Epidermal melanocyte (primary cell): Measurements from ENCODE around the gene DOK7.
"Not testable (repeated sequence)": the region's sequence is repeated elsewhere in the genome, so short reads cannot be mapped to it uniquely, and the experiment has no call there.

Experiments used
- DNase-seq: peaks from one replicate; pipeline ENCODE4 v3.0.0; 2011; ENCODE audit warnings: low spot score; ENCODE audit not compliant: insufficient read length

Gene DOK7

GRCh38 chr4:3442460-3442958 lies 20.6 kb upstream of the DOK7 start:
- DNase-seq: no peak

DNA sequence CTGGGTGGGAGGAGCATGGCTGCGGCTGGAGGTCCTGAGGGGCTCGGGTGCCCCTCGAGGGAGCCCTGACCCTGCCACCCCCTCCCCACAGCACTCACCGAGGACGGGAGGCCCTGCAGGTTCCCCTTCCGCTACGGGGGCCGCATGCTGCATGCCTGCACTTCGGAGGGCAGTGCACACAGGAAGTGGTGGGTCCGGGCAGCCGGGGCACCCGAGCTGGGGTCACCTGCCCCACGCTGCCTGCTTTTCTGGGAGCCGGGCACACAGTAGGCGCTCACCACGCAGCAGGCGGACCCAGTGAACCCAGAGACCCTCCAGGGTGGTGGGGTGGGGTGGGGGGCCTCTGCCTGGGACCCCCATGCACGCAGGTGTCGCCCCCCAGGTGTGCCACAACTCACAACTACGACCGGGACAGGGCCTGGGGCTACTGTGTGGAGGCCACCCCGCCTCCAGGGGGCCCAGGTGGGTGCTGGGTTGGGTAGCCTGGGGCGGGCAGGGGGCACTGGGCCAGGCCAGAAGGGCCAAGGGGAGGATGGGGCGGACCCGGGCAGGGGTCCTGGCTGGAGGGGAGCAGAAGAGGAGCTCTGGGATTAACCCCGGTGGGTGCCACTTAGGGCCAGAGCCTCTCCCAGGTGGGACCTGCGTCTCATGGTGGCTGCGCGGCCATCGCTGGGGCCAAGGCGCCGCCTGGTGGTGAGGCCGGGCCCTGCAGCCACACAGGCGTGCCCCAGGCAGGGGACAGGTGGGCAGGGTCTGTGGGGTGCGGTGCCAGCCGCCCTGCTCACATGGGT lies 20.0 kb upstream of the DOK7 start:
- DNase-seq: peak; percentile 68

DNA sequence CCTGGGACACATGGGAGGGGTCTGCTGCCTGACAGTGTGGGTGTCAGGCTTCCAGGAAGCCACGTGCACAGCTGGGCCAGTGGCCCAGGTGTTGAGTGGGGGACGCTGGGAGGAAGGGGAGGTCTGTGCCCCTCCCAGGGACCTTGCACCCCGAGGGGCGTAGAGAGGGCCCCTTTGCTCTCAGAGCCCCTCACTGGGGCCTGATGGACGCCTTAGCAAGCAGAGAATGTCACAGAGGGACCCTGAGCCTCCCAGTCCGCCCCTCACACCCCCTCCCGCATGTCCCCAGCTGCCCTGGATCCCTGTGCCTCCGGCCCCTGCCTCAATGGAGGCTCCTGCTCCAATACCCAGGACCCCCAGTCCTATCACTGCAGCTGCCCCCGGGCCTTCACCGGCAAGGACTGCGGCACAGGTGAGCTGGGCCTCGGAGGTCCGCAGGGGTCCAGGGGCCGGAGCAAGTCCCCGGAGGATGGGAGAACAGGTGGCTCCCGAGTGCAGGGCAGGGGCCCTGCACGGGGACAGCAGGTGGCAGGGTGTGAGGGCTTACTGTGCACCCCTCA lies 19.3 kb upstream of the DOK7 start:
- no peak for DNase-seq

DNA sequence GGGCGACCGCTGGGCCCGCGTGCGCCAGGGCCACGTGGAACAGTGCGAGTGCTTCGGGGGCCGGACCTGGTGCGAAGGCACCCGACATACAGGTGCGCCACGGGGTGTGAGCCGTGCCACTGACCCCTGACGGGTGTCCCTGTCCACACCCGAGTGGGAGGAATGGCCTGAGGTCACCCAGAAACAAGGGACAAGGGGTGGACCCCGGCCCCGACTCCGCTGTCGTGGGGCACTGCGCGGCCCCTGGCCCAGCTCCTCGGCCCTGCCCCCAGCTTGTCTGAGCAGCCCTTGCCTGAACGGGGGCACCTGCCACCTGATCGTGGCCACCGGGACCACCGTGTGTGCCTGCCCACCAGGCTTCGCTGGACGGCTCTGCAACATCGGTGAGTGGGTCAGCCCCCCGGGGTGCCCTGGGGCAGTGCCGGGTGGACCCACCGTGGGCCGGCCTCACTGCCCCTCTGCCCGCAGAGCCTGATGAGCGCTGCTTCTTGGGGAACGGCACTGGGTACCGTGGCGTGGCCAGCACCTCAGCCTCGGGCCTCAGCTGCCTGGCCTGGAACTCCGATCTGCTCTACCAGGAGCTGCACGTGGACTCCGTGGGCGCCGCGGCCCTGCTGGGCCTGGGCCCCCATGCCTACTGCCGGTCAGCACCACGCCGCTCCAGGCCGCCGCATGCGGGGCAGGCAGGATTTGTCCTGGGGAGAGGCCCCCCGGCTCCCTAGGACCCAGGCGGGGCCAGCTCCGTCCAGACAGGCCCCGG lies 18.6 kb upstream of the DOK7 start:
- no peak for DNase-seq

DNA sequence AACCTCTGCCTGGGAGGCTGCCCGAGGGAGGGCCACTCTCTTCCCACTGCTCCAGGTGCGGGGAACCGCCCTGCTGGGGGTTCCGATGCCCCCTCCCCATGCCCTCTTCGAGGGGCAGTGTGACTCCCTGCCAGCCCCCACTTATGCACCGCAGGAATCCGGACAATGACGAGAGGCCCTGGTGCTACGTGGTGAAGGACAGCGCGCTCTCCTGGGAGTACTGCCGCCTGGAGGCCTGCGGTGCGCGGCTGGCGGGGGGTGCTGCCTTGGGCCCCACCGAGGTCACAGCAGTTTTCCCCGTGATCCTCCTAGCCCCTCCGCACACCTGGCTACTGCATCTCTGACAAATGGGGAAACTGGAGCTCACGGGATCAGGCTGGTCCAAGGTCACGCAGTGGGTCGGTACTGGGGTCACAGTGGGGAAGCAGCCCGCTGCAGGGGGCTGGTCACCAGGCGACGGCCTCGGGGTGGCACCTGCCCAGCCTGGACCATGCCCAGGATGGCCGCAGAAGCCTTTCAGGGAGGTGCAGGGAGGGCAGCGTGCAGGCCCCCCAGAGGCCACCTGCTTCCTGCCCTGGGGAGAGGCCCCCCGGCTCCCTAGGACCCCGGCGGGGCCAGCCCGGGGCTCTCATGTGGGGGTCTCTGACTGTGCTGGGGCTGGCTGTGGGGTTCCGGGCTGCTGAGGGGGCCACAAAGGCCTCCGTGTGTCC lies 17.8 kb upstream of the DOK7 start:
- no peak for DNase-seq

GRCh38 chr4:3445829-3446545 lies 17.1 kb upstream of the DOK7 start:
- DNase-seq: no peak

- DNase-seq: no peak
These were observed 16.3 kb upstream of the DOK7 start for GRCh38 chr4:3446631-3447320.

DNA sequence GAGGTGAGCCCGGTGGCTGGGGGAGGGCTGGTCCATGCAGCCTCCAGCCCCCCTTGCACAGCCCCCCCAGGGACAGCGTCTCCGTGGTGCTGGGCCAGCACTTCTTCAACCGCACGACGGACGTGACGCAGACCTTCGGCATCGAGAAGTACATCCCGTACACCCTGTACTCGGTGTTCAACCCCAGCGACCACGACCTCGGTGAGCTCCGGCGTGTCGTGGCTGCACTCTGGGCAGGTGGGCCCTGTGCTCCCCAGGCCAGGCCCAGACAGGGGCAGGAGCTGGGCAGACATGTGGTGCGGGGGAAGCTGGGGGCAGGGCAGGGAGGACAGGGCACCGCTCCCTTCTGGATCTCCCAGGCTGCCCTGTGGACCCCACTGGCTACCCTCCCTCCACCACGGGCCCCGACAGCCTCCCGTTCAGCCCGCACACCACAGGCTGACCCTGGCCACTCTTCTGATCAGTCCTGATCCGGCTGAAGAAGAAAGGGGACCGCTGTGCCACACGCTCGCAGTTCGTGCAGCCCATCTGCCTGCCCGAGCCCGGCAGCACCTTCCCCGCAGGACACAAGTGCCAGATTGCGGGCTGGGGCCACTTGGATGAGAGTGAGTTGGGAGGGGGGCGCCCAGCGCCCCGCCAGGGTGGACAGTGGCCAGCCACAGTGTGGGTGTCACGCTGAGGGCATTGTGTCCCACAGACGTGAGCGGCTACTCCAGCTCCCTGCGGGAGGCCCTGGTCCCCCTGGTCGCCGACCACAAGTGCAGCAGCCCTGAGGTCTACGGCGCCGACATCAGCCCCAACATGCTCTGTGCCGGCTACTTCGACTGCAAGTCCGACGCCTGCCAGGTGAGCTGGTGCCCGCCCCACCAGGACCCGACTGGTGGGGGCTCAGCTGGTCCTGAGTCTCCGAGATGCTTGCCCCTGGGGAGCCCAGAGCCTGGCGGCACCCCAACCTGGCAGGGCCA lies 15.4 kb upstream of the DOK7 start:
- DNase-seq: no peak

DNA sequence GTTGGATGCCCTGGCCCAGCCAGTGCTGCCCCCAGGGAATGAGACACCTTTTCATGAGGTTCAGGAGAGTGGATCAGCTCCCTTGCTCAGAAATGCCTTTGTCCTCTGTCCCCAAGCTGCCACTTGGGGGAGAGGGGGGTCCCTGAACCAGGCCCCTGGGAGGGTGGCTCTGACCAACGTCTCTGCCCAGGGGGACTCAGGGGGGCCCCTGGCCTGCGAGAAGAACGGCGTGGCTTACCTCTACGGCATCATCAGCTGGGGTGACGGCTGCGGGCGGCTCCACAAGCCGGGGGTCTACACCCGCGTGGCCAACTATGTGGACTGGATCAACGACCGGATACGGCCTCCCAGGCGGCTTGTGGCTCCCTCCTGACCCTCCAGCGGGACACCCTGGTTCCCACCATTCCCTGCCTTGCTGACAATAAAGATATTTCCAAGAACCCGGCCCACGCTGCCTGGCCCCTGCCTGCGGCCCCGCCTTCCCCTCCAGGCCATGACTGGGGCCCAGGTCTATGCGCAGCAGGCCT lies 14.0 kb upstream of the DOK7 start:
- no peak for DNase-seq

GRCh38 chr4:3449574-3450534 lies 13.3 kb upstream of the DOK7 start:
- no peak for DNase-seq

DNA sequence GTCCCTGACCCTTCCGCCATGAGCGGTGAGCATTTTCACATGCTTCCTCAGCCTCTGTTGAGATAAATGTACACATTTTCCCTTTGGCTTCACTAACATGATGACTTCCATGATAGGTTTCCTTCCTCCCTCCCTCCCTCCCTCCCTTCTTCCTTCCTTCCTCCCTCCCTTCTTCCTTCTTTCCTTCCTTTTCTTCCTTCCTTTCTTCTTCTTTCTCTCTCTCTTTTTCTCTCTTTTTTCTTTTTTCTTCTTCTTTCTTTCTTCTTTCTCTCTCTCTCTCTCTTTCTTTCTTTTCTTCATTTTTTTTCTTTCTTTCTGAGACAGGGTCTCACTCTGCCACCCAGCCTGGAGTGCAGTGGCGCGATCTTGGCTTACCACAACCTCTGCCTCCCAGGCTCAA lies 12.5 kb upstream of the DOK7 start:
- no peak for DNase-seq

DNA sequence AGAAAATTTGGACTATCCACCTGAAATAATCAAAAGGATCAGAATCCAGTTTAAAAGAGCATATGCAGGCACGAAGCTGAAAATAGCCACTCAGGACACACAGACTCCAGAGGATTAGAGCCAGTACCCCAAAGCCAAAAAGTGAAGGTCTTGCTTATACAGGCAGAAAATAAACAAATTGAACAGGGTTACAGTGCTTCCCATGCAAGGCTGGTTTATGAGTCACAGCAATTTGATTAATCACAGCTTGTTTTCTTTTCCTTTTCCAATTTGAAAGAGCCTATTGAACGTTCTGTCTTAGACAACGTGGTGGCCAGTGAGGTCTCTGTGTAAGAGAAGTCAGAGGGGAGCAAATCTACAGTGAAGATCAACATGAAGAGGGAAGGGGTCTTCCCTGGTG lies 11.2 kb upstream of the DOK7 start:
- peak; percentile 46 for DNase-seq

- no peak for DNase-seq
These were observed 10.7 kb upstream of the DOK7 start for GRCh38 chr4:3452376-3452775.

GRCh38 chr4:3455596-3455995 lies 7.5 kb upstream of the DOK7 start:
- DNase-seq: not testable (repeated sequence)

GRCh38 chr4:3458371-3458770 lies 4.7 kb upstream of the DOK7 start:
- no peak for DNase-seq

DNA sequence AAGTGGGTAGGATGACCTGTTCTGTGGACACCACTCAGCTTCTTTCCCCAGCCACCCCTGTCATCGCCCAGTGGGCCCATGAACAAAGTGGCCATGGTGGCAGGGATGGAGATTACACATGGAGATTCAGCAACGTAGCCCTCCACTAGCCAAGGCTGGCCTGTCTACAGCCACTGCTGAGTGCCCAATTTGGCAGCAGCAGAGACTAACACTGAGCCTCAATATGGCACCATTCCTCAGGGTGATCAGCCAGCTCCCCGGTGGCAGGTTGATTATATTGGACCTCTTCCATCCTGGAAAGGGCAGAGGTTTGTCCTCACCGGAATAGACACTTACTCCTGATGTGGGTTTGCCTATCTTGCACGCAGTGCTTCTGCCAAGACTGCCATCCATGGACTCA lies 4.0 kb upstream of the DOK7 start:
- not testable (repeated sequence) for DNase-seq

- DNase-seq: no peak
These were observed 2.2 kb upstream of the DOK7 start for GRCh38 chr4:3460926-3461325.
